ENCODE results near the gene ROMO1.
A peak's percentile ranks its signal among the peaks of the same experiment; 100 is the strongest.

Gene ROMO1

GRCh38 chr20:35654415-35654814 is 44.8 kb upstream of the ROMO1 start:
- H3K4me3 ChIP-seq = no peak overlapping the region
- no peak overlapping the region for H3K27ac ChIP-seq
- TF ChIP-seq CTCF (IDR thresholded peaks at IDR 0.05) = no peak
- no peak for DNase-seq (ENCODE audit: low spot score)

DNA sequence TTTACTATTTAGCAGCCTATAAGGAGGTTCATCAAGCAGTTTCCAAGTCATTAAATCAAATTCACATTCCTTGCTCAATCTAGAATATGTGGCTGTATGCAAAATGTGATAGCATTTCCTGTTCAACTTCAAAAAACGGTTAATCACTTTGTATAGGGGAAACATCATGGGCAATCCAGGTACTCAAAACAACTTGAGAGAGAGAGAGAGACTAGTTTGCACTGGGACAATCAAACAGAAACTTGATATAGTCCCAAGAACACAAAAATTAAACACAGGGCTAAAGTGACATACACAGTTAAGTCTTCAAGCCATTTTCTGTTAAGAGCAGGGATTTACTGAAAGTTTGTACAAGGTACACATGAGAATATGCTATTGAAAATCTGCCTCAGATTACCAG is 41.9 kb upstream of the ROMO1 start:
- TF ChIP-seq CTCF (IDR thresholded peaks at IDR 0.05) = no peak
- DNase-seq (ENCODE audit: low spot score) = no peak
- Histone ChIP-seq H3K4me3 (no peak overlapping the region), H3K27ac (no peak overlapping the region)

DNA sequence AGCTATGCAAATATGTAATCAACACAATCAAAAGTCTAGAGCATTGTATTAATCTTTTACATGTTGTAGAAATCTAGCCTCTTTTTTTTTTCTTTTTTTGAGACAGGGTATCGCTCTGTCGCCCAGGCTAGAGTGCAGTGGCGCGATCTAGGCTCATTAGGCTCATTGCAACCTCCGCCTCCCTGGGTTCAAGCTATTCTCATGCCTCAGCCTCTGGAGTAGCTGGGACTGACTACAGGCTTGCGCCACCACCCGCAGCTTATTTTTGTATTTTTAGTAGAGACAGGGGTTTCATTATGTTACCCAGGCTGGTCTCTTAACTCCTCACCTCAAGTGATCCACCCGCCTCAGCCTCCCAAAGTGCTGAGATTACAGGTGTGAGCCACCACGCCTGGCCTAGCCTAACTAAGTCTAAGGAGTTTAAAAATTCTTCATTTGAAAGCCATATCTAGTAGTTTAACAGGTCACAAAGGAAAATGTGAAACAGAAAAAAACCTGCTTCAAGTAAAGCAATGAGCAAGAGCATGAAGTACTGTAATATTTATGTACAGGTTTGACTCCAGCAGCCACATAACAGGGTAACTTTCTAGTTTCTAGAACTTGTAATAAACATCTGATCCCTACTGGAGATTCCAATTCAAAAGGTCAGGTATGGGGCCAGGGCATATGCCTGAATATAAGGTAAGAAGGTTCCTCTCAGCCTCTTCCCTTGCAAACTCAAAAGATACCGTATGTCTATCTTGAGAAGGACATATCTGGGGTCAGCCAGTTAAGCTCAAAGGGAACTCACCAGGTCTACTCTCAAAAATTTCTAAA is 38.9 kb upstream of the ROMO1 start:
- no peak for TF ChIP-seq CTCF (IDR thresholded peaks at IDR 0.05)
- Histone ChIP-seq H3K27ac (no peak overlapping the region), H3K4me3 (no peak overlapping the region)
- DNase-seq (ENCODE audit: low spot score) = no peak

GRCh38 chr20:35661053-35661452 is 38.2 kb upstream of the ROMO1 start:
- DNase-seq (ENCODE audit: low spot score) = no peak
- Histone ChIP-seq H3K4me3 (peak overlapping the region; percentile 88), H3K27ac (peak overlapping the region in 1 of 2 donors; percentile 55)
- TF ChIP-seq CTCF (IDR thresholded peaks at IDR 0.05) = no peak

GRCh38 chr20:35661908-35662307 is 37.3 kb upstream of the ROMO1 start:
- H3K27ac ChIP-seq = peak overlapping the region; percentile 30 to 55
- DNase-seq (ENCODE audit: low spot score) = no peak
- H3K4me3 ChIP-seq = peak overlapping the region; percentile 88
- TF ChIP-seq CTCF (IDR thresholded peaks at IDR 0.05) = no peak

DNA sequence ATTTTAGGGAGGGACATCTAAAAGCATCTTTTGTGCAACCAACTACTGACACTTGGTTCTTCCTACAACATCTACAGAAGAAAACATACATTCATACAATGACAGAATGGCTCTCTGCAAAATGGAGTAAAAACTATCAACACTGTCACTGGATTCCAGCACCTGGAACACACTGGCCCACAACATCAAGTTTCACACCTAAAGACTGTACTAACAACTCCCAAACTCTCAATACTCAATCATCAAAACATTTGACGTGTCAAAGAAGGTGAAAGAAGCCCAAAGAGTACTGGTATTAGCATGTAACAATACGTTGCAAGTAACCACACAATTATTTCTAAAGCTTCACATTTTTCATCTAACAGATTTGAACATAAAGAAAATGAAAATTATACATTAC is 36.7 kb upstream of the ROMO1 start:
- no peak for DNase-seq (ENCODE audit: low spot score)
- no peak for TF ChIP-seq CTCF (IDR thresholded peaks at IDR 0.05)
- H3K4me3 ChIP-seq = peak overlapping the region; percentile 88
- H3K27ac ChIP-seq = peak overlapping the region; percentile 30 to 55
